ENCODE results near the gene CD1C. TPM values are rescaled to one million over a fixed set of nuclear protein-coding genes. Genes with fewer than 3 reads are reported as not detected.

The CD1C gene
- total and polyA plus RNA-seq, 2 of the 8 experiments (the other 6 are each of a cell fraction or from before 2014, with no cell fraction given) = 0.06 to 0.35 TPM

GRCh38 chr1:158323866-158324265 is 34.1 kb downstream of the CD1C start:
- Histone ChIP-seq H3K4me2 (ENCODE audit: insufficient read depth in 1 of 2, low read depth in 2 of 2, low read length in 2 of 2) (no peak overlapping the region), H3K27ac (ENCODE audit: low read depth, low read length) (no peak overlapping the region), H2AFZ (ENCODE audit: low read length) (no peak overlapping the region), H3K27me3 (replicated peaks in 1 of 4; ENCODE audit: control insufficient read depth in 3 of 4, extremely low read depth in 1 of 4, insufficient read depth in 3 of 4, low read length in 3 of 4) (no peaks in the 10 kb centered on the region), H2BK12ac (ENCODE audit: low read depth, low read length) (no peak overlapping the region), H4K5ac (ENCODE audit: insufficient read length, low read depth, low read length) (no peak overlapping the region), H3K14ac (ENCODE audit: insufficient read length) (no peak overlapping the region), H4K8ac (ENCODE audit: extremely low read depth, insufficient read depth, low read length) (no peak overlapping the region), H4K91ac (replicated peaks; ENCODE audit: insufficient read length, low read length) (no peak overlapping the region), H3K18ac (ENCODE audit: extremely low read depth, low read length) (no peak overlapping the region), H3K23ac (ENCODE audit: insufficient read length) (no peak overlapping the region), H3K9me3 (ENCODE audit: insufficient read depth in 2 of 2, low read depth in 1 of 2, low read length in 1 of 2) (no peaks in the 10 kb centered on the region; a peak in 1 of 4 replicates), H3K9ac (replicated peaks in 1 of 4; ENCODE audit: extremely low read depth in 1 of 4, low read depth in 3 of 4, low read length in 3 of 4) (no peak overlapping the region), H3K4me3 (ENCODE audit: extremely low read depth in 1 of 4, insufficient read depth in 2 of 4, low read depth in 3 of 4, low read length in 4 of 4) (no peak overlapping the region), H2AK5ac (ENCODE audit: low read depth, low read length) (no peak overlapping the region), H3K79me2 (ENCODE audit: control insufficient read depth in 1 of 2, insufficient read depth in 2 of 2, low read length in 2 of 2) (no peaks in the 10 kb centered on the region), H2BK15ac (ENCODE audit: low read length) (no peak overlapping the region), H2BK20ac (ENCODE audit: low read length) (no peak overlapping the region), H3K79me1 (ENCODE audit: low read depth, low read length) (no peaks in the 10 kb centered on the region), H3K4ac (replicated peaks; ENCODE audit: insufficient read length, low read depth, low read length) (no peak overlapping the region), H3K23me2 (ENCODE audit: low read depth, low read length) (no peaks in the 10 kb centered on the region), H3K56ac (replicated peaks; ENCODE audit: insufficient read length, low read depth, low read length) (no peak overlapping the region), H4K20me1 (replicated peaks in 1 of 2; ENCODE audit: control insufficient read depth in 1 of 2, insufficient read depth in 2 of 2, low read length in 2 of 2) (no peaks in the 10 kb centered on the region), H3K4me1 (replicated peaks in 1 of 4; ENCODE audit: control insufficient read depth in 3 of 4, insufficient read depth in 4 of 4, low read length in 3 of 4) (no peaks in the 10 kb centered on the region), H2BK120ac (replicated peaks; ENCODE audit: low read depth, low read length) (no peak overlapping the region), H3K36me3 (ENCODE audit: control insufficient read depth in 2 of 4, insufficient read depth in 4 of 4, low read length in 3 of 4) (no peaks in the 10 kb centered on the region), H2BK5ac (ENCODE audit: low read depth, low read length) (no peak overlapping the region)
- DNase-seq (ENCODE audit: low read depth in 1 of 2, low spot score in 2 of 2) (no peak), FAIRE-seq (no peak)
- 93% methylated on average over 1 of the region's 1 CpG; no CpG with 5 or more reads in 1 of the 2 experiments for WGBS, 2 experiments (ENCODE audit: extremely low coverage in 1 of 2, insufficient coverage in 1 of 2, insufficient read length in 1 of 2, insufficient replicate concordance in 2 of 2, low coverage in 1 of 2, low lambda C conversion rate in 2 of 2, missing lambda C conversion rate in 1 of 2)
- ChIA-PET CTCF (ENCODE audit: partially characterized antibody) (no interaction called here), POLR2A (ENCODE audit: partially characterized antibody) (no interaction called here)
- TF ChIP-seq ASH2L (IDR thresholded peaks at IDR 0.05; ENCODE audit: low read length) (no peak), RXRA (IDR thresholded peaks at IDR 0.05; ENCODE audit: insufficient read depth, low read depth, low read length) (no peak), KDM4A (IDR thresholded peaks at IDR 0.05; ENCODE audit: low read depth, low read length, severe bottlenecking) (no peak), TAF7 (optimal IDR thresholded peaks at IDR 0.05; ENCODE audit: borderline replicate concordance, low read depth, low read length) (no peak), KDM1A (IDR thresholded peaks at IDR 0.05; ENCODE audit: borderline replicate concordance, low read length) (no peak), SP4 (IDR thresholded peaks at IDR 0.05; ENCODE audit: low read length) (no peak), RFX5 (IDR thresholded peaks at IDR 0.05; ENCODE audit: borderline replicate concordance, low read depth, low read length) (no peak), SIRT6 (IDR thresholded peaks at IDR 0.05; ENCODE audit: low read length) (no peak), SAP30 (IDR thresholded peaks at IDR 0.05; ENCODE audit: insufficient read depth, insufficient replicate concordance, low read length) (no peak), HDAC2 (IDR thresholded peaks at IDR 0.05; ENCODE audit: borderline replicate concordance in 1 of 2, low read depth in 2 of 2, low read length in 2 of 2) (no peak), JUN (IDR thresholded peaks at IDR 0.05; ENCODE audit: low read depth, low read length) (no peak), SIX5 (IDR thresholded peaks at IDR 0.05; ENCODE audit: low read depth, low read length) (no peak), GABPA (IDR thresholded peaks at IDR 0.05; ENCODE audit: borderline replicate concordance, insufficient read depth, low read length) (no peak), CTBP2 (IDR thresholded peaks at IDR 0.05; ENCODE audit: borderline replicate concordance, insufficient read depth, insufficient read length, low read length) (no peak), POU5F1 (IDR thresholded peaks at IDR 0.05; ENCODE audit: low read depth, low read length) (no peak)
